Measurements from ENCODE around the gene DUSP22.

The DUSP22 gene

GRCh38 chr6:336159-337114 lies 44.1 kb downstream of the DUSP22 start:
- Histone ChIP-seq H3K36me3 (ENCODE audit: control insufficient read depth, insufficient read depth, low read length) (no peaks in the 10 kb centered on the region), H3K9me3 (ENCODE audit: control insufficient read depth, insufficient read depth, low read length) (peaks cover 71% of the 10 kb centered on the region), H3K9ac (ENCODE audit: low read depth, low read length) (no peak overlapping the region)

GRCh38 chr6:337805-338368 lies 45.6 kb downstream of the DUSP22 start:
- H3K36me3 ChIP-seq (ENCODE audit: control insufficient read depth, insufficient read depth, low read length): no peaks in the 10 kb centered on the region
- H3K9me3 ChIP-seq (ENCODE audit: control insufficient read depth, insufficient read depth, low read length): peaks cover 71% of the 10 kb centered on the region
- no peak overlapping the region for H3K27ac ChIP-seq (ENCODE audit: low read depth, low read length)
- no peak overlapping the region for H3K9ac ChIP-seq (ENCODE audit: low read depth, low read length)
- H3K4me3 ChIP-seq (ENCODE audit: low read depth, low read length): no peak overlapping the region
- H3K27me3 ChIP-seq (ENCODE audit: control insufficient read depth, insufficient read depth, low read length): no peaks in the 10 kb centered on the region
- no peaks in the 10 kb centered on the region for H3K4me1 ChIP-seq (ENCODE audit: control insufficient read depth, insufficient read depth, low read length)

More at GRCh38 chr6:336159-337114, 44.1 kb downstream of the DUSP22 start:
- H3K27ac ChIP-seq (ENCODE audit: low read depth, low read length): no peak overlapping the region
- H3K4me3 ChIP-seq (ENCODE audit: low read depth, low read length): no peak overlapping the region
- no peaks in the 10 kb centered on the region for H3K4me1 ChIP-seq (ENCODE audit: control insufficient read depth, insufficient read depth, low read length)
- H3K27me3 ChIP-seq (ENCODE audit: control insufficient read depth, insufficient read depth, low read length): no peaks in the 10 kb centered on the region

GRCh38 chr6:338815-339262 lies 46.6 kb downstream of the DUSP22 start:
- Histone ChIP-seq H3K4me1 (ENCODE audit: control insufficient read depth, insufficient read depth, low read length) (no peaks in the 10 kb centered on the region), H3K9me3 (ENCODE audit: control insufficient read depth, insufficient read depth, low read length) (peaks cover 73% of the 10 kb centered on the region), H3K27me3 (ENCODE audit: control insufficient read depth, insufficient read depth, low read length) (no peaks in the 10 kb centered on the region), H3K9ac (ENCODE audit: low read depth, low read length) (no peak overlapping the region), H3K36me3 (ENCODE audit: control insufficient read depth, insufficient read depth, low read length) (no peaks in the 10 kb centered on the region), H3K27ac (ENCODE audit: low read depth, low read length) (no peak overlapping the region), H3K4me3 (ENCODE audit: low read depth, low read length) (no peak overlapping the region)

- Histone ChIP-seq H3K9ac (ENCODE audit: low read depth, low read length) (no peak overlapping the region), H3K9me3 (ENCODE audit: control insufficient read depth, insufficient read depth, low read length) (peaks cover 75% of the 10 kb centered on the region), H3K36me3 (ENCODE audit: control insufficient read depth, insufficient read depth, low read length) (no peaks in the 10 kb centered on the region), H3K4me3 (ENCODE audit: low read depth, low read length) (no peak overlapping the region), H3K4me1 (ENCODE audit: control insufficient read depth, insufficient read depth, low read length) (no peaks in the 10 kb centered on the region), H3K27me3 (ENCODE audit: control insufficient read depth, insufficient read depth, low read length) (no peaks in the 10 kb centered on the region), H3K27ac (ENCODE audit: low read depth, low read length) (no peak overlapping the region)
Measured at GRCh38 chr6:339480-339879, 47.2 kb downstream of the DUSP22 start.

- no peak overlapping the region for H3K27ac ChIP-seq (ENCODE audit: low read depth, low read length)
- no peak overlapping the region for H3K4me3 ChIP-seq (ENCODE audit: low read depth, low read length)
- peaks cover 81% of the 10 kb centered on the region for H3K9me3 ChIP-seq (ENCODE audit: control insufficient read depth, insufficient read depth, low read length)
- H3K27me3 ChIP-seq (ENCODE audit: control insufficient read depth, insufficient read depth, low read length): no peaks in the 10 kb centered on the region
- H3K4me1 ChIP-seq (ENCODE audit: control insufficient read depth, insufficient read depth, low read length): no peaks in the 10 kb centered on the region
- H3K9ac ChIP-seq (ENCODE audit: low read depth, low read length): no peak overlapping the region
- H3K36me3 ChIP-seq (ENCODE audit: control insufficient read depth, insufficient read depth, low read length): no peaks in the 10 kb centered on the region
Measured at GRCh38 chr6:340186-340955, 48.1 kb downstream of the DUSP22 start.

- Histone ChIP-seq H3K4me1 (ENCODE audit: control insufficient read depth, insufficient read depth, low read length) (no peaks in the 10 kb centered on the region), H3K4me3 (ENCODE audit: low read depth, low read length) (no peak overlapping the region), H3K27ac (ENCODE audit: low read depth, low read length) (no peak overlapping the region), H3K9ac (ENCODE audit: low read depth, low read length) (no peak overlapping the region), H3K9me3 (ENCODE audit: control insufficient read depth, insufficient read depth, low read length) (peaks cover 82% of the 10 kb centered on the region), H3K27me3 (ENCODE audit: control insufficient read depth, insufficient read depth, low read length) (no peaks in the 10 kb centered on the region), H3K36me3 (ENCODE audit: control insufficient read depth, insufficient read depth, low read length) (no peaks in the 10 kb centered on the region)
Measured at GRCh38 chr6:340991-341827, 48.9 kb downstream of the DUSP22 start.

GRCh38 chr6:341914-342831 lies 49.9 kb downstream of the DUSP22 start:
- Histone ChIP-seq H3K4me3 (ENCODE audit: low read depth, low read length) (no peak overlapping the region), H3K4me1 (ENCODE audit: control insufficient read depth, insufficient read depth, low read length) (no peaks in the 10 kb centered on the region), H3K9ac (ENCODE audit: low read depth, low read length) (no peak overlapping the region), H3K9me3 (ENCODE audit: control insufficient read depth, insufficient read depth, low read length) (peaks cover 78% of the 10 kb centered on the region), H3K27ac (ENCODE audit: low read depth, low read length) (no peak overlapping the region), H3K36me3 (ENCODE audit: control insufficient read depth, insufficient read depth, low read length) (no peaks in the 10 kb centered on the region), H3K27me3 (ENCODE audit: control insufficient read depth, insufficient read depth, low read length) (no peaks in the 10 kb centered on the region)

- Histone ChIP-seq H3K9me3 (ENCODE audit: control insufficient read depth, insufficient read depth, low read length) (peaks cover 78% of the 10 kb centered on the region), H3K9ac (ENCODE audit: low read depth, low read length) (no peak overlapping the region), H3K36me3 (ENCODE audit: control insufficient read depth, insufficient read depth, low read length) (no peaks in the 10 kb centered on the region), H3K4me3 (ENCODE audit: low read depth, low read length) (no peak overlapping the region), H3K27me3 (ENCODE audit: control insufficient read depth, insufficient read depth, low read length) (no peaks in the 10 kb centered on the region), H3K27ac (ENCODE audit: low read depth, low read length) (no peak overlapping the region), H3K4me1 (ENCODE audit: control insufficient read depth, insufficient read depth, low read length) (no peaks in the 10 kb centered on the region)
Measured at GRCh38 chr6:342832-343179, 50.5 kb downstream of the DUSP22 start.

- H3K27me3 ChIP-seq (ENCODE audit: control insufficient read depth, insufficient read depth, low read length): no peaks in the 10 kb centered on the region
- H3K27ac ChIP-seq (ENCODE audit: low read depth, low read length): no peak overlapping the region
- H3K36me3 ChIP-seq (ENCODE audit: control insufficient read depth, insufficient read depth, low read length): no peaks in the 10 kb centered on the region
- H3K4me1 ChIP-seq (ENCODE audit: control insufficient read depth, insufficient read depth, low read length): no peaks in the 10 kb centered on the region
- H3K9ac ChIP-seq (ENCODE audit: low read depth, low read length): no peak overlapping the region
- H3K4me3 ChIP-seq (ENCODE audit: low read depth, low read length): no peak overlapping the region
- H3K9me3 ChIP-seq (ENCODE audit: control insufficient read depth, insufficient read depth, low read length): peaks cover 79% of the 10 kb centered on the region
Measured at GRCh38 chr6:343226-343935, 51.1 kb downstream of the DUSP22 start.

All from HUES48 (cell line).